Neural cell (in vitro differentiated cells): Measurements from ENCODE around the gene LEO1. TPM values are rescaled to one million over a fixed set of nuclear protein-coding genes. Genes with fewer than 3 reads are reported as not detected.

Source experiments
- H2AFZ ChIP-seq: fragments of 200-600, 300-800 bp; sonication (generic), shearing (Covaris generic); 2 replicates; pipeline ENCODE4 v1.6.0; 2014; ENCODE audit warnings: low read depth, mild to moderate bottlenecking, antibody characterized with exemption, low read length, moderate library complexity
- H3F3A ChIP-seq: fragments of 200-600 bp; shearing (Covaris generic); 2 replicates; pipeline ENCODE4 v1.6.1; 2016; ENCODE audit warnings: mild to moderate bottlenecking, moderate library complexity, mixed read lengths, antibody characterized with exemption, low read length; ENCODE audit not compliant: insufficient read depth, poor library complexity, severe bottlenecking
- H3K27ac ChIP-seq: fragments of 200-600, 300-800 bp; sonication (generic), shearing (Covaris generic); 2 replicates; pipeline ENCODE4 v1.5.1; 2014; ENCODE audit warnings: mild to moderate bottlenecking, low read length, moderate library complexity
- H3K27me3 ChIP-seq: fragments of 300-800, 200-600 bp; sonication (generic), shearing (Covaris generic); 2 replicates; pipeline ENCODE4 v1.6.0; 2014; ENCODE audit warnings: mild to moderate bottlenecking, low read depth, low read length, moderate library complexity; ENCODE audit not compliant: insufficient read depth
- H3K36me3 ChIP-seq: fragments of 300-800, 200-600 bp; sonication (generic), shearing (Covaris generic); 2 replicates; pipeline ENCODE4 v1.5.1; 2014; ENCODE audit warnings: mild to moderate bottlenecking, antibody characterized with exemption, low read length, moderate library complexity; ENCODE audit not compliant: insufficient read depth
- H3K4me2 ChIP-seq: fragments of 300-800, 200-600 bp; sonication (generic), shearing (Covaris generic); 2 replicates; pipeline ENCODE4 v1.6.0; 2014; ENCODE audit warnings: mild to moderate bottlenecking, low read length
- H3K4me3 ChIP-seq: fragments of 300-800, 200-600 bp; sonication (generic), shearing (Covaris generic); 2 replicates; pipeline ENCODE4 v1.5.1; 2014; ENCODE audit warnings: mild to moderate bottlenecking, low read length, moderate library complexity
- H3K79me2 ChIP-seq: fragments of 200-600 bp; shearing (Covaris generic); replicated peaks from 2 replicates; pipeline ENCODE4 v1.6.0; 2014; ENCODE audit warnings: mild to moderate bottlenecking, low read length, moderate library complexity; ENCODE audit not compliant: insufficient read depth
- H3K9ac ChIP-seq: fragments of 300-800, 200-600 bp; sonication (generic), shearing (Covaris generic); 2 replicates; pipeline ENCODE4 v1.6.1; 2016; ENCODE audit warnings: mild to moderate bottlenecking, low read length, mixed read lengths
- H3K9me2 ChIP-seq: fragments of 200-600 bp; shearing (Covaris generic); 2 replicates; pipeline ENCODE4 v1.6.1; 2016; ENCODE audit warnings: mild to moderate bottlenecking, low read length, mixed read lengths; ENCODE audit not compliant: insufficient read depth
- H3K9me3 ChIP-seq: fragments of 200-600, 300-800 bp; sonication (generic), shearing (Covaris generic); 2 replicates; pipeline ENCODE4 v1.6.1; 2016; ENCODE audit warnings: mild to moderate bottlenecking, mixed run types, low read length, moderate library complexity, mixed read lengths
- H4K20me1 ChIP-seq: fragments of 200-600 bp; shearing (Covaris generic); 2 replicates; pipeline ENCODE4 v1.6.1; 2016; ENCODE audit warnings: mild to moderate bottlenecking, mixed run types; ENCODE audit not compliant: insufficient read depth
- CTCF ChIP-seq: fragments of 450-650 bp; IDR thresholded peaks from 2 replicates; pipeline ENCODE4 v1.5.1; 2014; ENCODE audit warnings: antibody characterized with exemption, mild to moderate bottlenecking, moderate library complexity; ENCODE audit not compliant: poor library complexity, severe bottlenecking
- EP300 ChIP-seq: fragments of 450-650 bp; conservative IDR thresholded peaks from 2 replicates; pipeline ENCODE4 v1.6.1; 2014; ENCODE audit warnings: antibody characterized with exemption, mild to moderate bottlenecking, moderate library complexity; ENCODE audit not compliant: poor library complexity, severe bottlenecking
- EZH2 ChIP-seq: fragments of 200-600, 300-800 bp; shearing (Covaris generic), sonication (generic); IDR thresholded peaks from 2 replicates; pipeline ENCODE4 v1.6.1; 2014; ENCODE audit warnings: antibody characterized with exemption, low read length, borderline replicate concordance, mild to moderate bottlenecking; ENCODE audit not compliant: insufficient read depth, poor library complexity, severe bottlenecking
- MXI1 ChIP-seq: fragments of 450-650 bp; conservative IDR thresholded peaks from 2 replicates; pipeline ENCODE4 v1.6.1; 2014; ENCODE audit warnings: antibody characterized with exemption, mild to moderate bottlenecking; ENCODE audit not compliant: poor library complexity, severe bottlenecking
- POLR2AphosphoS5 ChIP-seq: IDR thresholded peaks from 2 replicates; pipeline ENCODE4 v1.6.1; 2012
- RAD21 ChIP-seq: fragments of 450-650 bp; conservative IDR thresholded peaks from 2 replicates; pipeline ENCODE4 v1.6.1; 2014; ENCODE audit warnings: antibody characterized with exemption, mild to moderate bottlenecking, moderate library complexity
- SMC3 ChIP-seq: fragments of 450-650 bp; conservative IDR thresholded peaks from 2 replicates; pipeline ENCODE4 v1.6.1; 2014; ENCODE audit warnings: antibody characterized with exemption, mild to moderate bottlenecking, moderate library complexity; ENCODE audit not compliant: poor library complexity
- TAF1 ChIP-seq: IDR thresholded peaks from 2 replicates; pipeline ENCODE4 v1.6.1; 2012; ENCODE audit warnings: low read depth
- polyA plus RNA-seq: library from polyadenylated mRNA; depleted of rRNA; stranded (reverse); fragments of >200 nt; gene quantifications from 2 replicates; pipeline ENCODE4 v1.2.3, GENCODE V29; 2014
- TF ChIP-seq, protein P1 (sequence below): IDR thresholded peaks from 2 replicates; pipeline ENCODE4 v1.6.1; 2012; ENCODE audit warnings: borderline replicate concordance

The LEO1 gene
- polyA plus RNA-seq, 1 donor from 2014 or later = 30.3 TPM

- Histone ChIP-seq H3K9ac (no peak overlapping the region), H3K9me3 (no peaks in the 10 kb centered on the region), H3K79me2 (no peaks in the 10 kb centered on the region), H3K9me2 (no peaks in the 10 kb centered on the region), H3K36me3 (no peaks in the 10 kb centered on the region), H4K20me1 (no peaks in the 10 kb centered on the region), H3K4me3 (no peak overlapping the region), H3K27me3 (no peaks in the 10 kb centered on the region), H3K4me2 (no peak overlapping the region), H3F3A (no peaks in the 10 kb centered on the region), H2AFZ (no peak overlapping the region), H3K27ac (no peak overlapping the region)
- no peak for TF ChIP-seq MXI1
- TF ChIP-seq, protein P1, sequence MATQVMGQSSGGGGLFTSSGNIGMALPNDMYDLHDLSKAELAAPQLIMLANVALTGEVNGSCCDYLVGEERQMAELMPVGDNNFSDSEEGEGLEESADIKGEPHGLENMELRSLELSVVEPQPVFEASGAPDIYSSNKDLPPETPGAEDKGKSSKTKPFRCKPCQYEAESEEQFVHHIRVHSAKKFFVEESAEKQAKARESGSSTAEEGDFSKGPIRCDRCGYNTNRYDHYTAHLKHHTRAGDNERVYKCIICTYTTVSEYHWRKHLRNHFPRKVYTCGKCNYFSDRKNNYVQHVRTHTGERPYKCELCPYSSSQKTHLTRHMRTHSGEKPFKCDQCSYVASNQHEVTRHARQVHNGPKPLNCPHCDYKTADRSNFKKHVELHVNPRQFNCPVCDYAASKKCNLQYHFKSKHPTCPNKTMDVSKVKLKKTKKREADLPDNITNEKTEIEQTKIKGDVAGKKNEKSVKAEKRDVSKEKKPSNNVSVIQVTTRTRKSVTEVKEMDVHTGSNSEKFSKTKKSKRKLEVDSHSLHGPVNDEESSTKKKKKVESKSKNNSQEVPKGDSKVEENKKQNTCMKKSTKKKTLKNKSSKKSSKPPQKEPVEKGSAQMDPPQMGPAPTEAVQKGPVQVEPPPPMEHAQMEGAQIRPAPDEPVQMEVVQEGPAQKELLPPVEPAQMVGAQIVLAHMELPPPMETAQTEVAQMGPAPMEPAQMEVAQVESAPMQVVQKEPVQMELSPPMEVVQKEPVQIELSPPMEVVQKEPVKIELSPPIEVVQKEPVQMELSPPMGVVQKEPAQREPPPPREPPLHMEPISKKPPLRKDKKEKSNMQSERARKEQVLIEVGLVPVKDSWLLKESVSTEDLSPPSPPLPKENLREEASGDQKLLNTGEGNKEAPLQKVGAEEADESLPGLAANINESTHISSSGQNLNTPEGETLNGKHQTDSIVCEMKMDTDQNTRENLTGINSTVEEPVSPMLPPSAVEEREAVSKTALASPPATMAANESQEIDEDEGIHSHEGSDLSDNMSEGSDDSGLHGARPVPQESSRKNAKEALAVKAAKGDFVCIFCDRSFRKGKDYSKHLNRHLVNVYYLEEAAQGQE = no peak
Observed at GRCh38 chr15:51935466-51936104, 36.0 kb downstream of the LEO1 start.

DNA sequence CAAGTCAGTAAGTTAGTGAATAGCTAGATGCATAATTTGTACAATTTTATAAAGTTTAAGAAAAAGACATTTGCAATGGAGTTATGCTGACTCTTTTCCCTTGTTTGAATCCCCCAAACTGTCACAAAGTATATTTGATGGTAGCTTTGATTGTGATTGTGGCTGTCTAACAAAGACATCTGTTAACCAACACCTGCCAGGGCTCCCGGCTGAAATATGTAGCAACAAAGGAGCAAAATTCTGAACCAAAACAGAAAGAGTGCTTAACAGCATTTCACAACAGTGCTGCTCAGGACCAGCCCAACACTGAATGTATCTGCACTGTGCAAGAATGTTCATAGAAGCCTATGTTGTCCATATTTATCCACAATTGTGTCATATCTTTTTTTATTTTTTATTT is 39.4 kb downstream of the LEO1 start:
- H3K9me2 ChIP-seq = no peaks in the 10 kb centered on the region
- no peaks in the 10 kb centered on the region for H3K79me2 ChIP-seq
- no peak overlapping the region for H2AFZ ChIP-seq
- H3K4me2 ChIP-seq = no peak overlapping the region
- H3F3A ChIP-seq = no peaks in the 10 kb centered on the region
- TF ChIP-seq SMC3 (no peak), MXI1 (no peak), POLR2AphosphoS5 (no peak), EP300 (no peak), EZH2 (no peak), TAF1 (no peak), CTCF (no peak), RAD21 (no peak)
- TF ChIP-seq, protein P1 = no peak
- no peak overlapping the region for H3K27ac ChIP-seq
- no peaks in the 10 kb centered on the region for H3K27me3 ChIP-seq
- no peaks in the 10 kb centered on the region for H4K20me1 ChIP-seq
- no peak overlapping the region for H3K4me3 ChIP-seq
- no peaks in the 10 kb centered on the region for H3K36me3 ChIP-seq
- no peaks in the 10 kb centered on the region for H3K9me3 ChIP-seq
- H3K9ac ChIP-seq = no peak overlapping the region
